NCI-H2196 (cell line): ENCODE measurements around the gene EPHA5.

ENCODE experiments used
- DNase-seq: peaks from one replicate; lab custom pipeline; 2025; ENCODE audit not compliant: unreplicated experiment; lab: John Stamatoyannopoulos, UW

Gene EPHA5

GRCh38 chr4:65508168-65508567, 162.1 kb downstream of the EPHA5 start:
- DNase-seq: no peak

GRCh38 chr4:65502131-65502701, 168.1 kb downstream of the EPHA5 start:
- DNase-seq: no peak

GRCh38 chr4:65498606-65499005, 171.7 kb downstream of the EPHA5 start:
- DNase-seq: no peak

- DNase-seq: no peak
Observed at GRCh38 chr4:65495439-65495838, 174.8 kb downstream of the EPHA5 start.

- no peak for DNase-seq
Observed at GRCh38 chr4:65482410-65482809, 187.9 kb downstream of the EPHA5 start.

GRCh38 chr4:65472531-65472930, 197.8 kb downstream of the EPHA5 start:
- DNase-seq: no peak

GRCh38 chr4:65467068-65467680, 203.1 kb downstream of the EPHA5 start:
- no peak for DNase-seq

- DNase-seq: no peak
Observed at GRCh38 chr4:65461781-65462180, 208.5 kb downstream of the EPHA5 start.

GRCh38 chr4:65457011-65457410, 213.3 kb downstream of the EPHA5 start:
- no peak for DNase-seq

GRCh38 chr4:65456579-65456978, 213.7 kb downstream of the EPHA5 start:
- DNase-seq: no peak

- DNase-seq: no peak
Observed at GRCh38 chr4:65453398-65453797, 216.9 kb downstream of the EPHA5 start.

- no peak for DNase-seq
Observed at GRCh38 chr4:65450899-65451298, 219.4 kb downstream of the EPHA5 start.

GRCh38 chr4:65437102-65437501, 233.2 kb downstream of the EPHA5 start:
- no peak for DNase-seq

- no peak for DNase-seq
Observed at GRCh38 chr4:65422109-65422508, 248.2 kb downstream of the EPHA5 start.

- no peak for DNase-seq
Observed at GRCh38 chr4:65420036-65420435, 250.3 kb downstream of the EPHA5 start.

- peak; percentile 75 for DNase-seq
Observed at GRCh38 chr4:65416891-65417290, 253.4 kb downstream of the EPHA5 start.

GRCh38 chr4:65407483-65407882, 262.8 kb downstream of the EPHA5 start:
- no peak for DNase-seq

- no peak for DNase-seq
Observed at GRCh38 chr4:65401083-65401482, 269.2 kb downstream of the EPHA5 start.

- DNase-seq: no peak
Observed at GRCh38 chr4:65399084-65399483, 271.2 kb downstream of the EPHA5 start.

GRCh38 chr4:65393078-65393477, 277.2 kb downstream of the EPHA5 start:
- DNase-seq: no peak

GRCh38 chr4:65392488-65392887, 277.8 kb downstream of the EPHA5 start:
- DNase-seq: no peak

- DNase-seq: no peak
Observed at GRCh38 chr4:65391814-65392213, 278.5 kb downstream of the EPHA5 start.

- DNase-seq: no peak
Observed at GRCh38 chr4:65391382-65391781, 278.9 kb downstream of the EPHA5 start.
